ENCODE results near the gene PPEF1. TPM values are rescaled to one million over a fixed set of nuclear protein-coding genes. Genes with fewer than 3 reads are reported as not detected.
"Not testable (repeated sequence)": the region's sequence is repeated elsewhere in the genome, so short reads cannot be mapped to it uniquely, and the experiment has no call there.

PPEF1 gene
- polyA plus RNA-seq, 2 of the 4 experiments (the other 2 are of a cell fraction) = 1.0 to 1.9 TPM

DNA sequence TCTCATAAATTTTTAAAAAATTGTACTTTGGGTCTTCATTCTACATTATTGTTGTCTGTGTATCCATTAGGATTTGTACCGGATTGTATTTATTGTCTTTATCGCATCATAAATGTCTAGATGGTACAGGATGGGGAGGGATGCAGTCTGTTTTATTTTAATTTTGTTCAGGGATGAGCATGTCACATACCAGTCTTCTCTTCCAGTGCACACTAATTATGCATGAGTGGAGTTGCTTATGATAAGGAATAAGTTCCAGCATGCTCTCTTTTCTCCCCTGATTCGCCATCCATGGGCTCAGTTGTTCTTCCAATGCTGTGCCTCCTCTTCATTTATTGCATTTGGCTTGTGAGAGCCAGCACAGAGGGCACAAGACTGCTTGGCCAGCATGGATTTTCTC is 54.3 kb downstream of the PPEF1 start:
- FAIRE-seq = no peak
- WGBS (ENCODE audit: missing lambda C conversion rate) = 85% methylated on average over 3 of the region's 3 CpGs
- no peak for ATAC-seq
- H3K4me2 ChIP-seq = no peak overlapping the region
- no peak overlapping the region for H3K4me3 ChIP-seq
- no peaks in the 10 kb centered on the region for H3K4me1 ChIP-seq
- CTCF ChIA-PET = no interaction called here
- no peak overlapping the region for H3K27ac ChIP-seq
- no peak for TF ChIP-seq POLR2AphosphoS2 (conservative IDR thresholded peaks at IDR 0.05; ENCODE audit: low read length)
- POLR2A ChIA-PET = no interaction called here
- no peak for DNase-seq (ENCODE audit: low read depth in 1 of 2, low spot score in 1 of 2)
- H3K9me3 ChIP-seq = no peaks in the 10 kb centered on the region

DNA sequence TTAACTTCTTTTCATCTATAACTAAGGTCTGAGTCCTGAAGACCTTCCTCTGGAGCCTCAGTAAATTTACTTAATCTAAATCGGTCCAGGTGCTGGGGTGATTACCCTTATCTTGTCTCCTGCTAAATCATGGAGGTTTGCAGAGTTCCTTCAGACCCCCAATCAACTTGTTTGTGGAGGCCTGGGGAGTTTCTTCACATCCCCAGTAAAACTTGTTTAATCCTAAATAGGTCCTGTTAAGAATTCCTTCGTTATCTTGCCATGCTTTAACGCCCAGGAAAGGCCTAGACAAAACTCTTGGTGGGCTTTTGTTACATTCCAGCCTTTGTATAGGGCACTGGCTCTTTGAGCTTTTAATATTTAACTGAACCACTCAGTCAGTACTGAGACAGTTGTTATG is 55.7 kb downstream of the PPEF1 start:
- H3K4me3 ChIP-seq; H3K4me1 ChIP-seq; ATAC-seq; POLR2A ChIA-PET; CTCF ChIA-PET; DNase-seq (ENCODE audit: low read depth in 1 of 2, low spot score in 1 of 2); H3K9me3 ChIP-seq; H3K27ac ChIP-seq; H3K4me2 ChIP-seq: not testable (repeated sequence)
- FAIRE-seq = peak; percentile 87
- 75% methylated on average over 3 of the region's 3 CpGs for WGBS (ENCODE audit: missing lambda C conversion rate)

DNA sequence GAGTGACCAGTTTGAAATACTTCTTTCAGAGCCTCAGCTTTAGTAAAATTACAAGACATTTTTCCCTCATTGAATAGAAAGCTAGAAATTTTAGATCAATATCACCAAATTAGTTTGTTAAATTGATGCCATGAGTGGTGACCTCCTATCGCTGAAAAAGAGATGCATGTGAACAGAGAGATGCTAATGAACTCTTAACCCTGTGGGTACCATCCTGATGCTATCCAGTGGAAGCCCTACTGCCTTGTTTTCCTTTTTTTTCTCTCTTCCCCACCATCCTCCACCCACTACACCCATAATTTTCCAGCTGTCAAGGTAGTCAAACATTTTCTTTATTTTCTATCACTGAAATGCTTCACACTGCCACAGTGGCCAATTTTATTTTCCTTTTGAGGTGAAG is 61.9 kb downstream of the PPEF1 start:
- TF ChIP-seq HOXA7 (CRISPR knock-in tag; IDR thresholded peaks at IDR 0.05) (no peak), JUN (IDR thresholded peaks at IDR 0.05) (no peak), JUNB (IDR thresholded peaks at IDR 0.05) (no peak), RARB (CRISPR knock-in tag; IDR thresholded peaks at IDR 0.05) (no peak), MAZ (IDR thresholded peaks at IDR 0.05; ENCODE audit: borderline replicate concordance, low read depth, low read length) (no peak), CHD2 (IDR thresholded peaks at IDR 0.05; ENCODE audit: low read length, partially characterized antibody) (no peak), EP300 (IDR thresholded peaks at IDR 0.05) (no peak), TFCP2L1 (CRISPR knock-in tag; IDR thresholded peaks at IDR 0.05) (no peak), CHD4 (IDR thresholded peaks at IDR 0.05; ENCODE audit: borderline replicate concordance) (no peak)
- Histone ChIP-seq H3K9me3 (no peaks in the 10 kb centered on the region), H3K4me3 (no peak overlapping the region), H3K4me2 (no peak overlapping the region), H3K4me1 (no peaks in the 10 kb centered on the region), H3K27ac (no peak overlapping the region)
- ChIA-PET POLR2A (no interaction called here), CTCF (no interaction called here)
- 91% methylated on average over 1 of the region's 1 CpG for WGBS (ENCODE audit: missing lambda C conversion rate)
- FAIRE-seq (no peak), ATAC-seq (no peak), DNase-seq (ENCODE audit: low read depth in 1 of 2, low spot score in 1 of 2) (no peak)

DNA sequence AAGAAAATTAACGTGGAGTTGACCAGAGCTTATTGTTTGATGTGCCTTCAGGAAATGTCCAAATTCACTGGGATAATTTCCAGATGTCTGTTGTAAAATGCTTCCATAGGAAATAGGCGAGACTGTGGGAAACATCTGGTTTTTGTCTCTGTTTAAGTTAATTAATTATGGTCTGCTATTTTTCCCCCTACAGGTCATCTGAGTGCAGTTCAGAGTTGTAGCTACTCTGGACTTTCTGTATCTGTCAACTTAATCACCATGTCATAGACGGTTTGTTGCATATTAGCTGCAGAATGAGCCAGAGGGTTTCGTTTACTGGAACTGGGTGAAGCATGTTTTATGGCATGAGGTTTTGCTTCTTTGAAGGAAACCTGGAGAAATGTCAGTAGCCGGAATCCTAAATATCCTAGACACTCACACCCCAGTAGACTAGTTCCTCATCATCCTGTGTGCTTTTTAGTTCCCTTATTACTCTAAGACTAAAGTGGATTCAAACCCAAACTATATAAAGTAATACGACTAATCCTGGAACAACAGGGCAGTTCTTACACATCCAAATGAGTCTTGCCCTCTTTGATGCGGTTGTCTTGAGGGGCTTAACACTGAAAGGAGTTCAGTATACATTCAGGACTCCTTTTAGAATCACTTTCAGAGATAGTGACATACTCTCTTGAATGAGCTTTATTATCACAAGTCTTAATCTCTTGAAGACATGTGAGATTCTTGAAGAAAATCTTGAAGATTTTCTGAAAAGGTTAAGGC is 62.5 kb downstream of the PPEF1 start:
- TF ChIP-seq FOSB (CRISPR knock-in tag; IDR thresholded peaks at IDR 0.05) (no peak), CHD2 (IDR thresholded peaks at IDR 0.05; ENCODE audit: low read length, partially characterized antibody) (no peak), RAD21 (conservative IDR thresholded peaks at IDR 0.05 in 1 of 2, IDR thresholded peaks at IDR 0.05 in 1 of 2) (no peak), MYC (IDR thresholded peaks at IDR 0.05; ENCODE audit: borderline replicate concordance, low read length) (no peak), HDAC2 (IDR thresholded peaks at IDR 0.05) (no peak), SREBF2 (IDR thresholded peaks at IDR 0.05) (no peak), NPAS2 (CRISPR knock-in tag; IDR thresholded peaks at IDR 0.05; ENCODE audit: borderline replicate concordance) (no peak), HEYL (CRISPR knock-in tag; IDR thresholded peaks at IDR 0.05) (no peak), POLR2A (IDR thresholded peaks at IDR 0.05; ENCODE audit: low read length) (no peak), JUN (IDR thresholded peaks at IDR 0.05) (no peak), RARB (CRISPR knock-in tag; IDR thresholded peaks at IDR 0.05) (no peak)
- TF ChIP-seq, protein P1, sequence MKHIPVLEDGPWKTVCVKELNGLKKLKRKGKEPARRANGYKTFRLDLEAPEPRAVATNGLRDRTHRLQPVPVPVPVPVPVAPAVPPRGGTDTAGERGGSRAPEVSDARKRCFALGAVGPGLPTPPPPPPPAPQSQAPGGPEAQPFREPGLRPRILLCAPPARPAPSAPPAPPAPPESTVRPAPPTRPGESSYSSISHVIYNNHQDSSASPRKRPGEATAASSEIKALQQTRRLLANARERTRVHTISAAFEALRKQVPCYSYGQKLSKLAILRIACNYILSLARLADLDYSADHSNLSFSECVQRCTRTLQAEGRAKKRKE (CRISPR knock-in tag; IDR thresholded peaks at IDR 0.05; ENCODE audit: low read depth) = no peak
- TF ChIP-seq, protein P2, sequence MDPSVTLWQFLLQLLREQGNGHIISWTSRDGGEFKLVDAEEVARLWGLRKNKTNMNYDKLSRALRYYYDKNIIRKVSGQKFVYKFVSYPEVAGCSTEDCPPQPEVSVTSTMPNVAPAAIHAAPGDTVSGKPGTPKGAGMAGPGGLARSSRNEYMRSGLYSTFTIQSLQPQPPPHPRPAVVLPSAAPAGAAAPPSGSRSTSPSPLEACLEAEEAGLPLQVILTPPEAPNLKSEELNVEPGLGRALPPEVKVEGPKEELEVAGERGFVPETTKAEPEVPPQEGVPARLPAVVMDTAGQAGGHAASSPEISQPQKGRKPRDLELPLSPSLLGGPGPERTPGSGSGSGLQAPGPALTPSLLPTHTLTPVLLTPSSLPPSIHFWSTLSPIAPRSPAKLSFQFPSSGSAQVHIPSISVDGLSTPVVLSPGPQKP (IDR thresholded peaks at IDR 0.05; ENCODE audit: low read depth, low read length) = no peak
- TF ChIP-seq, protein P3, sequence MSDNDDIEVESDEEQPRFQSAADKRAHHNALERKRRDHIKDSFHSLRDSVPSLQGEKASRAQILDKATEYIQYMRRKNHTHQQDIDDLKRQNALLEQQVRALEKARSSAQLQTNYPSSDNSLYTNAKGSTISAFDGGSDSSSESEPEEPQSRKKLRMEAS (IDR thresholded peaks at IDR 0.05) = no peak
- TF ChIP-seq, protein P4, sequence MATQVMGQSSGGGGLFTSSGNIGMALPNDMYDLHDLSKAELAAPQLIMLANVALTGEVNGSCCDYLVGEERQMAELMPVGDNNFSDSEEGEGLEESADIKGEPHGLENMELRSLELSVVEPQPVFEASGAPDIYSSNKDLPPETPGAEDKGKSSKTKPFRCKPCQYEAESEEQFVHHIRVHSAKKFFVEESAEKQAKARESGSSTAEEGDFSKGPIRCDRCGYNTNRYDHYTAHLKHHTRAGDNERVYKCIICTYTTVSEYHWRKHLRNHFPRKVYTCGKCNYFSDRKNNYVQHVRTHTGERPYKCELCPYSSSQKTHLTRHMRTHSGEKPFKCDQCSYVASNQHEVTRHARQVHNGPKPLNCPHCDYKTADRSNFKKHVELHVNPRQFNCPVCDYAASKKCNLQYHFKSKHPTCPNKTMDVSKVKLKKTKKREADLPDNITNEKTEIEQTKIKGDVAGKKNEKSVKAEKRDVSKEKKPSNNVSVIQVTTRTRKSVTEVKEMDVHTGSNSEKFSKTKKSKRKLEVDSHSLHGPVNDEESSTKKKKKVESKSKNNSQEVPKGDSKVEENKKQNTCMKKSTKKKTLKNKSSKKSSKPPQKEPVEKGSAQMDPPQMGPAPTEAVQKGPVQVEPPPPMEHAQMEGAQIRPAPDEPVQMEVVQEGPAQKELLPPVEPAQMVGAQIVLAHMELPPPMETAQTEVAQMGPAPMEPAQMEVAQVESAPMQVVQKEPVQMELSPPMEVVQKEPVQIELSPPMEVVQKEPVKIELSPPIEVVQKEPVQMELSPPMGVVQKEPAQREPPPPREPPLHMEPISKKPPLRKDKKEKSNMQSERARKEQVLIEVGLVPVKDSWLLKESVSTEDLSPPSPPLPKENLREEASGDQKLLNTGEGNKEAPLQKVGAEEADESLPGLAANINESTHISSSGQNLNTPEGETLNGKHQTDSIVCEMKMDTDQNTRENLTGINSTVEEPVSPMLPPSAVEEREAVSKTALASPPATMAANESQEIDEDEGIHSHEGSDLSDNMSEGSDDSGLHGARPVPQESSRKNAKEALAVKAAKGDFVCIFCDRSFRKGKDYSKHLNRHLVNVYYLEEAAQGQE (IDR thresholded peaks at IDR 0.05) = no peak
- DNase-seq (ENCODE audit: low read depth in 1 of 2, low spot score in 1 of 2) = no peak
- WGBS (ENCODE audit: missing lambda C conversion rate) = 77% methylated on average over 7 of the region's 7 CpGs
- H3K27ac ChIP-seq = no peak overlapping the region
- no peaks in the 10 kb centered on the region for H3K4me1 ChIP-seq
- ChIA-PET POLR2A (no interaction called here), CTCF (no interaction called here)
- ATAC-seq = peak in 1 of 2 experiments; percentile 38; a peak in 1 of 6 replicates
- H3K4me3 ChIP-seq = no peak overlapping the region
- no peak overlapping the region for H3K4me2 ChIP-seq
- FAIRE-seq = peak; percentile 72
- H3K9me3 ChIP-seq = no peaks in the 10 kb centered on the region
